22Rv1 (cell line): Measurements from ENCODE around the gene SKIDA1.

Experiments used
- CTCF ChIP-seq: fragments of 450-650 bp; IDR thresholded peaks from 2 replicates; pipeline ENCODE4 v1.5.1; 2017; ENCODE audit warnings: mild to moderate bottlenecking
- ZFX ChIP-seq: fragments of 450-650 bp; IDR thresholded peaks from 2 replicates; pipeline ENCODE4 v1.6.1; 2017; ENCODE audit warnings: antibody characterized with exemption, borderline replicate concordance

DNA sequence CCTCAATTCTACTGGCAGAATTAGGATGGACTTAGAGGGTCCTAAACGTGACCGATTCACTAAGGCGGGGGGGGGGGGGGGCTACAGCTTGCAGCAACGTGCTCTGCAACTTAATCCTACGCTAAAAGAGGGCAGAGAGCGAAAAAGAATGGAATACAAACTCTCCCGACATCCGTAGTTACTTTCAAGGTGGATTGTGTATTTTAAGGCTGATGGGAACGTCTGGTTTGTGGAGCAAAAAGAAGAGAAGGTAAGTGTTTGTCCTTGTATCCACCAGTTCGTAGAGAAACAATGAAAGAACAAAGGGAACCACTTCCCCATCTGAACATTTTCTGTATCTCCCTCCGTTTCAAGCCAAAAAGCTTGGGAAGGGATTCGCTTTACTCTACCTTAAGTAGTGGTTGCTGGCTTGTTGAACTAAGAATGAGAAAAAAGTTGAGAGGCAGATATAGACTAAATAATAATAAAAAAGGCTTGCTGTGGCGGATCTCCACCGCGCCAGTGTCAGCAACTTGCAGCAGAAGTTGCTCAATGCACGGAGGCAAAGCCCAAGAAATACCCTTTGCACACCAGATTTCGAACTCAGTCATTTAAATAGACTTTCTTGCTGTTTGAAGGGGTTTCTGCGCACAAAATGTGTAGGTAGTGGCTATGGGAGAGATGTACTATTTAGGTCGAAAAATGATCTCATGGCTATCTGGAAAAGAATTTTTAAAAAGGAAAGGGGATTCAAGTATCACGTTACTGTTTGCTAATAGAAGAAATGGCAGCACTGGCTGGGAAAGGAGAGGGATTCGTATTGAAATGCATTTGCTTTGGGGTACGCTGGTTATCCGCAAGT is 736 bp downstream of the SKIDA1 start:
- TF ChIP-seq CTCF (no peak), ZFX (no peak)
